Medulla oblongata (tissue), 1 donor: ENCODE measurements around the gene C15orf40.
"Not testable (repeated sequence)": the region's sequence is repeated elsewhere in the genome, so short reads cannot be mapped to it uniquely, and the experiment has no call there.

Source experiments
- DNase-seq: peaks from one replicate; pipeline ENCODE4 v3.0.0-alpha.2; 2015; ENCODE audit errors: extremely low spot score

C15orf40 gene

DNA sequence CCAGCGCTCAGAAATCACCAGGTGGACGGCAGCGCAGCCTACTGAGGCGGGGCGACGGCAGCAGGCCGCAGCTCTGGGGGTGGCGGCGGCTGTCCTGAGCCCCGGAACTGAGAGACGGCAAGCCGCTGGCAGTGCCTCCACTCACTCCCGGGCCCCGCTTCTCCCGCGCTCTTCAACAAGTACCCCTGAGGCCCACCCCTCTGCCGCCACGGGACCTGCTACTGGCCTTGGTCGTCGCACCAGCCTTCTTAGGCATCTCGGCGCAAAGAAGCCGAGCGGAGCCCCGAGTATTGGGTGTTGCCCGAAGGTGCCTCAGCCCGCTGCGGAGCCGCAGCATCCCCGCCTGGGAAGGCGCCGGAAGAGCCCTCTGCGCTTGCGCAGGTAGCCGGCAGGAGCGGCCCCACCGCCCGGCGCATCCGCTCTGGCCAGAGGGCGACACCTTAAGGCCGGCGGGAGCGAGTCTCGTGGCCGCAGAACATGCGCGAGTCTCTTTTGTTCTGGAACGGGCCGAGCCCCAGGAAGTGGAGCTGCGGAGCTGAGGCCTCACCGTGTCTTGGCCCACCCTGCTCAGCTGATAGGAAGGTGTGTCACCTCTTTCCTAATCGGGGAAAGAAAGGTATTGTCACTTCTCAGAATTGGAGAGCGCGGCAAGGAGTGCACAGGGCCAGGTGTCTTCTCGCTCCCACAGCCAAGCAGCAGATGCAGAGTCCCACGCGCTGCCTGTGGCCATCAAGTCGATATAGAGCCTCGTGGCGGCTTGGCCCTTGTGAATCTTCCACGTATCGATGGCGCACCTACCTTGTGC is at the start of gene C15orf40:
C15orf40 (minus strand) TSS at position 369 of the 805 bp plus-strand sequence; CDS start at position 337, 32 bp downstream.
- peak; percentile 95 for DNase-seq

DNA sequence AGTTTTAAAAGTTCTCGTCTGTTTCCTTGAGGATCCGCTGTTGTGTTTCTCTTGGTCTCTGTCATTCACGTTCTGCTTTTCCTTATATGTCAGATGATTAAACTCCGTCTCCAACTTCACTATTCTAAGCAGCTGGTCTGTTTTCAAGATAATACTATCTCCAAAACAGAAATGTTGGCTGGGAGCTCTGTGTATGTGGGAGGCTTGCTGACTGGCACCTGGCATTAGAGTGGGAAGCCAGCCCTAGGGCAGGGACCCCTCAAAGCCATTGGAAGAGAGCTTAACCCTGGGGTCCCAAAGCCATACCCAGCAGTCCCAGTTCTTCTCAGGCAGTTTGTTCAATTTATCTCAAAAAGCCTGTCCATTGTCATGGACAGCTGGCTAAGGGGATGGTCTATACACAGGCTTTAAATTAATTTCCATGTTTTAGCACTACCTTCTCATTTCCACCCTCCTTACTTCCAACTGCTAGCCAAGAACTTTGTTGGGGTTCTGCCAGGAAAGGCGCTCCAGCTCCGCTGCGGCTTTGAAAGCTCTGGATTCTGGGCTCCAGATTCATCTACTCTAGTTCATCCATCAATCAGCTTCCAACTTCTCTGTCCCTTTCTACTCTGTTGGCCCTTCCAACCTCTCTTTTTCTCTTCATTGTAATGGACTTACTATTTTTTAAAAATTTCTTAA is 46.4 kb upstream of the C15orf40 start:
- peak; percentile 19 for DNase-seq

DNA sequence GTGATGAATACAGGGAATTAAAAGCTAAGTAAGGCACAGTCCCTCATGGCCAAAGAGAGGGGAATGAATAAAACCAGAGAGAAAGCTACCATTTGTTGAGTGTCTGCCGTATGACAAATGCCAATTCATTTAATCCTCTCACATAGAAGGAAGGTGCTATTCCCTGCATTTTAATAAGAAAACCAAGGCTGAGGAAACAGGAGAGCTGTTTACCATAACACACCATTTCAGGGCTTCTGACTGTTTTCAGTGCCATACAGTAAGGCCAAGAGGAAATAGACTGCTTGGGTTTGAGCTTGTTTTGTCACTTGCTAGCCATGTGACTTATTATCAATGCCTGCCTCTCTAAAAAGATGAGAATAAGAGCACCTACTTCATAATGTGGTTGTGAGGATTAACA is 45.6 kb upstream of the C15orf40 start:
- no peak for DNase-seq

DNA sequence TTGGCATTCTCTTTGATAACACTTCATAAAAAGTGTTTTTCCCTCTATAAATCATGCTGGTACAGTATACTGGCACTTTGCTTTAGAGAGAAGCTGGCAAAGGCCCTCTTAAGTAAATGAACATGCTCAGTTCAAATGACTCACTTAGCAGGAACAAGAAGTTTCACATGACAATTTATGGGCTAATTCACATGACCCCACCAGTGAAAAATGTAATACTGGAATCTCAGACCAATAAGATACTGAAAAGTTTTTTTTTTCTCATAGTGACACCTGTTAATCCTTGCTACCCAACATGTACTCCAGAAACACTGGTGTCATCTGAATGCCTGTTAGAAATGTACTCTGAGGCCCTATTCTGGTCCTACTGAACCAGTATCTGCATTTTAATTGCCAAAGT is 41.7 kb upstream of the C15orf40 start:
- no peak for DNase-seq

DNA sequence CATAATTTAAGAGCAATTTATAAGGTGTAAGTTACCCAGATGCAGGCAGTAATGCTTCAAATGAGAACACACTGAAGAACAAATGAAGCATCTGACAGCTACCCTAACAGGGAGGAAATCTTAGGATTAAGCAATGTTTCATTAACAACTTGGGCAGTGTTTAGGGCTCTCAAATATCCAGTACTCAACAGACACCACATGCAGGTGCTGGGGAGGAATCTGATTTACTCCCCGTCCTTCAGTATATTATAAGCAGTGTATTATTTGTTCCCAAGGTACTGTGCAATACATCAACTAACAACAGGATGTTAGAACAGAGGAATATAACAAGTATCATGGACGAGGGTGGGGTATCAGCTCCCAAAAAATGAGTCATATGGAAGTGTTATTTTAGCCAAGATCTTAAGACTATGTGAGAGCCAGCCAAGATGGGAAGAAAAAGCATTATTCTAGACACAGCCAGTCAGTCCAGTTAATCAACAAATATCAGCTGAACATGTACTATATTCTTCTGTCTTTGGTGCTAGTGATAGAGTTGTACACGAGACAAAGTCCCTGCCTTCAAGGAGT is 35.2 kb upstream of the C15orf40 start:
- no peak for DNase-seq

DNA sequence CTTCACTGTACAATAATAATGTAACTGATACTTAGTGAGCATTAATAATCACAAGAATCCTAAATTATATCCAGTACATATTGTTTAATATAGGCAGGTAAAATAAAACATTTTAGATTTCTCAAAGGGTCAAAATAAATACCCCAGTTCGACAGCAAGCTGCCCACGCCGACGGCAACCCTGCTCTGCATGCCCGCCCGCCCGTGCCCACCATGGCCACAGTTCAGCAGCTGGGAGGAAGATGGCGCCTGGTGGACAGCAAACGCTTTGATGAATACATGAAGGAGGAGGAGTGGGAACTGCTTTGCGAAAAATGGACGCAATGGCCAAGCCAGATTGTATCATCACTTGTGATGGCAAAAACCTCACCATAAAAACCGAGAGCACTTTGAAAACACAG is 32.7 kb upstream of the C15orf40 start:
- no peak for DNase-seq

DNA sequence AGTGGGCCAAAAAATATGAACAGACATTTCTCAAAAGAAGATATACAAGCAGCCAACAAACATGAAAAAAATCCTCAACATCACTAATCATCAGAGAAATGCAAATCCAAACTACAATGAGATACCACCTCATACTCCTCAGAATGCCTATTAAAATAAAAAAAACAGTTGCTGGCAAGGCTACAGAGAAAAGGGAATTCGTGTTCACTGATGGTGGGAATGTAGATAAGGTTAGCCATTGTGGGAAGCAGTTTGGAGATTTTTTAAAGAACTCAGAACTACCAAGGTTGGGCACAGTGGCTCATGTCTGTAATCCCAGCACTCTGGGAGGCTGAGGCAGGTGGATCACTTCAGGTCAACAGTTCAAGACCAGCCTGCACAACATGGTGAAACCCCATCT is 27.8 kb upstream of the C15orf40 start:
- DNase-seq: no peak

DNA sequence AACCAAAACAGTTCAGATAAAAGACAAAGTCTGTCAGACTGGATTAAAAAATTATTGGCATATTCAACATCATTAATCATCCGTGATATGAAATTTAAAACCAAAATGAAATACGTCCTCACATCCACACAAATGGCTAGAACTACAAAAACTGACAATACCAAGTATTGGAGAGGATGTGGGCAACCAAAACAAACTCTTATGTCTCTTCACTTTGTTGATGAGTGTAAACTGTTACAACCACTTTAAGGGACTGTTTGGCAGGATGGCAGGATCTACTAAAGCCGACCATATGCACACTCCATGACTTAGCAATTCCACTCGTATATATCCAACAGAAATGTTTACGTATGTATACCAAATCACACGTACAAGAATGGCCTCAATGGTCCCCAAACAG is 24.8 kb upstream of the C15orf40 start:
- DNase-seq: no peak

DNA sequence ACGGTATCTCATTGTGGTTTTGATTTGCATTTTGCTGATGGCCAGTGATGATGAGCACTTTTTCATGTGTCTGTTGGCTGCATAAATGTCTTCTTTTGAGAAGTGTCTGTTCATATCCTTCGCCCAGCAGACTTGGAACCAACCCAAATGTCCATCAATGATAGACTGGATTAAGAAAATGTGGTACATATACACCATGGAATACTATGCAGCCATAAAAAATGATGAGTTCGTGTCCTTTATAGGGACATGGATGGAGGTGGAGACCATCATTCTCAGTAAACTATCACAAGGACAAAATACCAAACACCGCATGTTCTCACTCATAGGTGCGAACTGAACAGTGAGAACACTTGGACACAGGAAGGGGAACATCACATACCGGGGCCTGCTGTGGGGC is 19.8 kb upstream of the C15orf40 start:
- DNase-seq: not testable (repeated sequence)

DNA sequence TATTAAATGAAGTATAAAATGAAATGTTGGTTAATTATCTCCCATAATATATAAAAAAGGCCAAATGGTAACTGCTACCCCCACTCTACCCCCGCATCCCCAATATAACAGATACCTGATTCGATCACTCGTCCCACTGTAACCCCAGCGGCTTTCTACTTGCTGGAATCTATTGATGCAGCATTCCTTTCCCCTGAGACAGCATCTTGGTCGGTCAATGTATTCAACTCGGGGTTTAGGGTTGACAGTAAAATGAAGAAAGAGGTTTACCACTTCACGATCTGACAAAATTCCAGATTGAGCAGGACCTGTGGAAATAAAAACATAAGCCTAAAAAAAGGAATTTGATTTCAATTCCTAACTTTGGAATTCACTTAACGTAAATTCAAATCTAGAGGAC is 18.6 kb upstream of the C15orf40 start:
- no peak for DNase-seq

DNA sequence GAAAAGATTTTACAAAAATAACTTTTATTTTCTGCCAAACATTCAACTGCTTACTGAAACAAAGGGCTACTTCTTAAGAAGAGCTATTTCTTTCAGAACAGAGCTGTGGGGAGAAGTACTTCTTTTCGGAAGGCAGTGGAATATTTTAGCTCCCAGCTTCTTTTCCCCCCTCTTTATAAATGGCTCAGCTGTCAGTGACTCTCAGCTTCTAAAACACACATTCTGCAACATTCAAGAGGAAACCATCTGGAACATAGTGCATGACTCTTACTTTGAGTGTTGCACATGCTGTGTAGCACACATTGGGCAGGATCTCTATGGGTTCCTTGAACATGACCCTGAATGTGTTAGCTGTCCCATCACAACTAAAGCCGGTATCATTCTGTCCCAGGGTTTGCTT is 7.0 kb upstream of the C15orf40 start:
- peak; percentile 10 for DNase-seq

DNA sequence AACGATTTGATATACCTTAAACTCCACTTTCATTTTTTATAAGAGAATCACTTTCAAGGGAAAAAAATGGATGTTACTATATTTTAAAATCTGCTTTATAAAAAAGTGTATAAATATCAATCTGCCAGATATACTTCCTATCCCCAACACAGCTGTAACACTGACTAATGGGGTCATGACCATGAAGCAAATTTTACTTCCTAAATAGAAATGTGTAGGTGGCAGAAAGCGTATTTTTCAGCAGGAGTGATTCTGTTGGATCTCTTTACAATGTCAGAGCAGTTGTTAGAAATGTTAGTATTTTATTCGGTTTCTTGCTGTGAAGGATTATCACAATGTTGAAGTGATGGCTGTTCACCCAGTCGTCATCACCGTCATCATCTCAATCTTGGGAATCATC is 5.5 kb upstream of the C15orf40 start:
- no peak for DNase-seq

DNA sequence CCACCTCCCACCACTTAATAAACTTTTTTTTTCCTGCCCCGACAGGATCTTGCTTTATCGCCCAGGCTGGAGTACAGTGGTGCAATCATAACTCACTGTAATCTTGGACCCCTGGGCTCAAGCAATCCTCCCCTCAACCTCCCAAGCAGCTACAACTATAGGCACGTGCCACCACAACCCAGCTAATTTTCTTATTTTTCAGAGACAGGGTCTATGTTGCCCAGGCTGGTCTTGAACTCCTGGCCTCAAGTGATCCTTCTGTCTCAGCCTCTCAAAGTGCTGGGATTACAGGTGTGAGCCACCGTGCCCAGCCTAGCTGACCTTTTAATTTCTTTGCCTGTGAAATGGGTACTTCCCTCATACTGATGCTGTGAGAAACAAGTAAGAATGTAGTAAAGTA is 3.9 kb upstream of the C15orf40 start:
- DNase-seq: no peak

DNA sequence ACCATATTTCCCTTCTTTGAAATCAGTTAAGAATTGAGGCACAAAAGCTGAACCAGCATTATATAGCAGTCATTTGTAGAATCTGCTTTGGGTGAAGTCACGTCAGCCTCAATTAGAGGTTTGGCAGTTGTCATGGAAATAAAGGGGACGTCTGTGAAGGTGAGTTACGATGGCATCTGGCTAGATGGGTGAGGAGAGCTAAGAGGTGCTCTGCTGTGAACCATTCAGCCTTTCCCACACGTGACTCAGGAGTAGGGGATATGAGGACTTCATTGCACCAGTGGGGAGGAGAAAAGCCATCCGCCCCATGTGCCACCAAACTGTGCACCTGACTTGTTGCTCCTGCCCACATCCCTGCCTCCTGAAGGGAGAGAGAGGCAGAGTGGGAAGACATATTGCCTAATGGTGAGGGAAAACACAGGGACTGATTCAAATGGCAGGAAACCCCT is 2.8 kb upstream of the C15orf40 start:
- no peak for DNase-seq

DNA sequence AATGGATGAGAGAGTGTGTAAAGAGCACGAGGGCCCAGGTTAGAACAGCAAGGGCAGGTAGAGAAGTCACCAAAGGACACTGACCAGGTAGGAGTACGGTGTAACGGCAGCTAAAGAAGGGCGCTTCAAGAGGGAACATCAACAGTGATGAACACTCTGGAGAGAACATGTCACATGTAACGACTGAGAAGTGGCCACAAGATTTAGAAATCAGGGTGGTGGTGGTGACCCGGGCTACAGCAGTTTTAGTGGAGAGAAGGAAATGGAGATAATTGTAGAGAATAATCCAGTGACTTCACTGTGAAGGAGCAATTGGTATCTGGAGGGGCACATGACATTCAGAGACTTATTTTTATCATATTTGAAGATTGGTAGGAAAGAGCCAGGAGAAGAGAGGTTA is 1.2 kb upstream of the C15orf40 start:
- DNase-seq: no peak

DNA sequence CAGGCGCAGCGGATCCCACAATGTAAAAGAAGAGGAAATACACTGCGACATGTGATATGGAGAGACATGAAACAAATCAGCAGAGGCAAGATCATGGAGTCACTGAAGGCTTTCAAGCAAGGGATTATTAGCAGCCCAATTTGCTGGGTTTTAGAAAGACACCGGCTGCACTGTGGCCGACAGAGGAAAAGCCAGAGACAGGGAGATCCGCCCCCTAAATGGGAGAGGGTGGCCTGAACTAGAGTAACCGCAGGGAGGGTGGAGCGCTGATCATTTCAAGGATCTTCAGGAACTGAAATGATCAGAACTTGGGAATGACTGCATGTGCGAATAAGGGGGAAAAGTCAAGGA is 612 bp upstream of the C15orf40 start:
- DNase-seq: no peak

DNA sequence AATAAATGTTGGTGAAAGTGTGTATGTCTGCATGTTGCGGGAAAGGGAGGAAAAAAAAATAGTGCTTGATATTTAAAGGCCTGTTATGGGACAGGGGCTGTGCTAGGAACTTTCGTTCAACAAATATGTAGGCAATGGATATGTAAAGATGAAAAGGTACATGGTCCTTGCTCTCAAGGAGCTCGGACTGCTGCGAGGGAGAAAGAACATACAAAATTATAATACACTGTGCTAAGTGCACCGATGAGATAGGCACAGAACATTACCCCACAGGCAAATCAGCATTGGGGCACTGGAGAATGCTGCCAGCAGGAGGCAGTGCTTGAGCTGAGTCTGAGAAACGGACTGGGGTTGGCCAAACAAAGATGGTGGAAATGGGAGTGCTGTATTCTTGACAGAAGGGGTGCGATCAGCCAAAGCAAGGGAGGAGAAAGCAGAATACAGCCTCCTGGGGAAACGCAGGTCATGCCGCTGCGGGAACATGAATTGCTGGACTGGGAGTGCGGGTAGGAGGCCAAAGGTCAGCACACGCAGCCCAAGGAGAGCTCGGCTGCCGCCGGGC is 649 bp downstream of the C15orf40 start:
- peak; percentile 87 for DNase-seq

DNA sequence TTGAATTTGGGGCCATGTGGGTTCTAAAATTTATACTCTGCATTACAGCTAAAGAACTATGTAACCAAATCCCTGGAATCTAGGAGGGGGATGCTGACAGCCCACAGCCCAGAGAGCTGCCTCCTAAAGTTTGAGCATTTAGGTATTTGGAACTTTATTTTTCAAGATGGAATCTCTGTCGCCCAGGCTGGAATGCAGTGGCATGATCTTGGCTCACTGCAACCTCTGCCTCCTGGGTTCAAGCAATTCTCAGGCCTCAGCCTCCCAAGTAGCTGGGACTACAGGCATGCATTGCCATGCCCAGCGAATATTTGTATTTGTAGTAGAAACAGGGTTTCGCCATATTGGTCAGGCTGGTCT is 10.8 kb downstream of the C15orf40 start:
- not testable (repeated sequence) for DNase-seq

DNA sequence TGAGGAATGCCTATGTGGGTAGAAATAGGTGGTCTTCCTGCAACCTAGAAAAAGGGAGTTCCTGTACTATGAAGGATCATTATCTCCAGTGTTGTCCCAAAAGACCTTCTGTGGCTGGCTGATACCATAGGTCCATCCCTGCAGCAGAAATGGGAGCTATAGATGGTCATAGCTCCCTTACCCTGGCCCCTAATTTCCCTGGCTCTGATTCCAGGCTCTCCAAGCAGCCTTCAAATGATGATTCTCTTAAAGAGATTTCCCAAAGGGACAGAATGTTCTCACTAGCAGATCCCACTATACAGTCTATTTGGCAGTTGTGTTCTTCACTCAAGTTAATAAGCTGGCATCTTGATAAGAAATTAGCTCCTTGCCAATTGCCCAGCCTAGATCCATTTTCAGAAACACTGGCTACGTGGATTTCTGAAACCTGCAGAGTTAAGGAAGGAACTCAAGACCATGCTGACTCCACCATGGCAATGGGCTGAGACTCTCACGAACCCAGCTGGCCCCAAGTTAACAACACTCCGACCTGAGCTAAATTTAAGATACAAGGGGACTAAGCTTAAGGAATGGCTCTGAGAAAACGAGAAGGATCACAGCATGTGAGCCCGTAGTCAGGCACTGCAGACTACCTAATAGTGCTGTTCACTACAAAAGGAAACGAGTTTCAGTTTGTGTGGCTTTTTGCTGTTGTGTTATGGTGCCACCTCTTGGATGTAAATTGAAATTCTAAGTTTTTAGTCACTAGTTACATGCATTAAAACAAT is 11.4 kb downstream of the C15orf40 start:
- DNase-seq: peak; percentile 67

DNA sequence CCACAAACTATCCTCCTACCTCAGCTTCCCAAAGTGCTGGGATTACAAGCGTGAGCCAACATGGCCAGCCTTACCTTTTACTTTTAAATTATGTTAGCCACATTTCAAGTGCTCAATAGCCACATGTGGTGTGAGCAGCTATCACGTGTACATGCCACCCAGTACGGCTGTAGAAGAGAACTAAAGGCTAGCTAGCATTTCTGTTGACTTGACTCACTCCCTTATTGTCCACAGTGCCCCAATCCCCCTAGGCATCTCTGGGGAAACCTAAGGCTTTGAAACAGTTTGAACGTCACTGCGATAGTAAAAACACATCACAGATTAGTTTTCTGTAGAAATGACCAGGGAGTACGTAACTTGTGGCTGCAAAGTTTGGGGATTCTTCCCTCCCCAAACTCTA is 12.0 kb downstream of the C15orf40 start:
- DNase-seq: no peak

DNA sequence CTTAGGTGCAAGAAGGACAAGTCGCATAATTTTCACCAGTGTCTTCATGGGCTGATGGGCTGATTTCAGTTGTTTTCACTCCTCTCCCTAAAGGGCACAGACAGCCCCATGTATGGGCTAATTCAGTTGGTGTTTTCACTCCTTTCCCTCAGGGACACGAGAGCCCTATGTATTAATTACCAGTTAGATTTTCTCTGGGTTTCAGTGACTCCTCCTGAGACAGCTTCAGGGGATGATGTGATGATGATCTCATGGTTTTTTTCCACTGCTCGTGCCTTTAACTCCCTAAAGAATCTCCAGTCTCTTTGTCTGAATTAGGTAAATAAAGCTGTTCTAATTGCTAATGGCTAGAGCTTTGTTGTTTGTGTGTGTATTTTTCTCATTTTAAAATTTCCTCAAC is 15.5 kb downstream of the C15orf40 start:
- no peak for DNase-seq

DNA sequence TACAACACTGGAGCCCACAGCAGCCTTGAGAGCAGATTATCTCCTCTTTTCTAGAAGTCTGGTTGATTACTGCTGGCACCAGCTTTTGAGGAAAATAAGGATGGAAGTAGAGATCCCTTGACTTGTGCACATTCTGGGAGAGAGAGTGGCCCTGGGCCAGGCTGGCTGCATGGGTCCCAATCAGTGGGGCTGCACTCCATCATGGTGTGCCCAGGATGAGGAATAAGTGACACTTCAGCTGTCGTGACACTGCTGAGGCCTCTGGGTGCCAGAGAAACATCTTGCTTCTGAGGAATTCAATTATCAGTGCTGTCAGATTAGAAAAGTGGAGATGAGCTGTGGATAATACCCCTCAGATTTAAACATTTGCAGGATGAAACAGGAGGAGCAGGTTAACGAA is 16.4 kb downstream of the C15orf40 start:
- DNase-seq: no peak
